Stomach (tissue), 9 donors: ENCODE results near the gene DMRT1. TPM values are rescaled to one million over a fixed set of nuclear protein-coding genes. Genes with fewer than 3 reads are reported as not detected.
A peak's percentile ranks its signal among the peaks of the same experiment; 100 is the strongest.

ENCODE experiments used
- DNase-seq, 2 donors: peaks; one replicate each; pipeline versions ENCODE4 v3.0.0 to v3.0.0-alpha.2; 2013 to 2019
- H3K27ac ChIP-seq, 5 donors: fragments of 200-600 bp in 4 of 5; sonication (generic) in 4 of 5; one replicate each; pipeline ENCODE4 v1.5.1; 2013 to 2019; ENCODE audit warnings: mild to moderate bottlenecking in 1 of 5, moderate library complexity in 1 of 5
- H3K27me3 ChIP-seq, 3 donors: fragments of 200-600 bp; sonication (generic); one replicate each; pipeline ENCODE4 v1.5.1; 2017 to 2019; ENCODE audit warnings: mixed run types in 1 of 3
- H3K36me3 ChIP-seq, 4 donors: fragments of 200-600 bp; sonication (generic); 1 replicate in 3 of 4; 2 replicates in 1 of 4; pipeline ENCODE4 v1.5.1; 2016 to 2019
- H3K4me1 ChIP-seq, 4 donors: fragments of 200-600 bp; sonication (generic); one replicate each; pipeline ENCODE4 v1.5.1; 2016 to 2019
- H3K4me3 ChIP-seq, 4 donors: fragments of 200-600 bp; sonication (generic) in 3 of 4; one replicate each; pipeline ENCODE4 v1.5.1; 2016 to 2019; ENCODE audit warnings: mild to moderate bottlenecking in 1 of 4
- H3K9me3 ChIP-seq, 4 donors: fragments of 200-600 bp; sonication (generic); one replicate each; pipeline ENCODE4 v1.5.1; 2016 to 2019
- CTCF ChIP-seq, 7 experiments: fragments of 450-650 bp in 4 of 7; fragments of 200-600 bp in 3 of 7; sonication (generic) in 3 of 7; IDR thresholded peaks; one replicate each; pipeline ENCODE4 v1.5.1; 2016 to 2019; ENCODE audit warnings: antibody characterized with exemption in 7 of 7, control low read depth in 2 of 7, mild to moderate bottlenecking in 1 of 7
- EP300 ChIP-seq: sonication (generic); formaldehyde crosslinking; IDR thresholded peaks from one replicate; pipeline ENCODE4 v1.6.1; 2017; ENCODE audit warnings: antibody characterized with exemption
- POLR2A ChIP-seq, 4 donors: fragments of 450-650 bp; IDR thresholded peaks; one replicate each; pipeline ENCODE4 v1.6.1; 2016; ENCODE audit warnings: antibody characterized with exemption in 4 of 4, control low read depth in 2 of 4, mild to moderate bottlenecking in 1 of 4, moderate library complexity in 1 of 4
- POLR2AphosphoS5 ChIP-seq, 3 donors: sonication (generic); formaldehyde crosslinking; IDR thresholded peaks; one replicate each; pipeline ENCODE4 v1.6.1; 2016; ENCODE audit warnings: antibody characterized with exemption in 3 of 3
- WGBS, 5 donors: extraction: QIAGEN DNeasy Blood & Tissue Kit in 3 of 5; methylation state at CpG; one replicate each; pipeline versions ENCODE4 v1.1.5 to v1.1.7; 2013 to 2018; 5-methylcytosine and 5-hydroxymethylcytosine counted together
- intact Hi-C: fragments of 100-400 bp; cut with DNase I; formaldehyde crosslinking; loops from one replicate; pipeline ENCODE4 v1.15.1; 2023; ENCODE audit warnings: low total_unique reads
- polyA plus RNA-seq, 3 donors: library from polyadenylated mRNA; stranded (reverse); fragments of 200-250 nt; gene quantifications; one replicate each; pipeline ENCODE4 v1.2.3, GENCODE V29; 2013
- small RNA-seq, 4 donors: library from RNA; depleted of rRNA; stranded (forward); fragments of <200 nt; gene quantifications; one replicate each; pipeline ENCODE3, GENCODE V24; 2016
- total RNA-seq, 5 donors: library from RNA; depleted of rRNA; stranded (reverse); fragments of >200 nt; gene quantifications; one replicate each; pipeline versions ENCODE4 v1.1.0 to v1.2.3, GENCODE V29; 2014 to 2016
- donor health status: healthy with polysubstance abuse.
- donor health status: Bipolar disorder and iron deficiency.
- donor health status: healthy.

Gene DMRT1
- total and polyA plus RNA-seq, 8 donors = not detected

- Histone ChIP-seq H3K4me1 (no peaks in the 10 kb centered on the region), H3K27me3 (peaks cover 0 to 43% (median 0%) of the 10 kb centered on the region in 3 donors), H3K36me3 (no peaks in the 10 kb centered on the region), H3K4me3 (no peak overlapping the region), H3K9me3 (no peaks in the 10 kb centered on the region), H3K27ac (no peak overlapping the region)
- DNase-seq = no peak
- WGBS, 5 donors = 83 to 91% (median 90%) methylated on average over 2 of the region's 2 CpGs
- TF ChIP-seq CTCF (IDR thresholded peaks at IDR 0.05) (no peak), POLR2A (IDR thresholded peaks at IDR 0.05) (no peak), EP300 (no peak), POLR2AphosphoS5 (IDR thresholded peaks at IDR 0.05) (no peak)
- intact Hi-C loops = no loop called here
Measured at GRCh38 chr9:1014640-1015039, 173.1 kb downstream of the DMRT1 start.

- no peak overlapping the region for H3K27ac ChIP-seq
- 11 to 23% (median 16%) methylated on average over 10 of the region's 10 CpGs for WGBS, 5 donors
- H3K4me1 ChIP-seq = no peaks in the 10 kb centered on the region
- H3K9me3 ChIP-seq = peaks cover 0 to 15% (median 11%) of the 10 kb centered on the region in 4 donors
- DNase-seq = peak in 1 of 2 donors; percentile 33
- TF ChIP-seq EP300 = no peak
- no peak overlapping the region for H3K4me3 ChIP-seq
- intact Hi-C loops = no loop called here
- H3K36me3 ChIP-seq = no peaks in the 10 kb centered on the region
- H3K27me3 ChIP-seq = peaks cover 0 to 50% (median 0%) of the 10 kb centered on the region in 3 donors
Measured at GRCh38 chr9:1018121-1018520, 176.6 kb downstream of the DMRT1 start.

Small RNA genes within 50 kb of the gene (small RNA-seq; reads per million reads assigned to genes)
- 0 reads per million in 4 donors for gene RNU6-1073P

Other genes starting within 250 kb of the DMRT1 start
- gene DMRT3, start 135.0 kb downstream of the DMRT1 start, total RNA-seq = not detected
- under 1 TPM in 1 of 3 donors, not detected in 2; 0.35 TPM for gene DMRT3, start 135.0 kb downstream of the DMRT1 start, polyA plus RNA-seq
- 10 to 100 TPM in 1 of 5 donors, 1 to 10 TPM in 1, not detected in 3; 2.3 to 23.2 TPM for gene DMRT2, start 208.7 kb downstream of the DMRT1 start, total RNA-seq
- gene DMRT2, start 208.7 kb downstream of the DMRT1 start, polyA plus RNA-seq = under 1 TPM in 1 of 3 donors, not detected in 2; 0.08 TPM